Trophoblast cell (in vitro differentiated cells and primary cell): ENCODE measurements around the gene ANKRD28.

ENCODE experiments used
- DNase-seq, 2 donors: peaks; one replicate each; pipeline ENCODE4 v3.0.0-alpha.2; 2016
- H2AFZ ChIP-seq: 2 replicates; pipeline ENCODE4 v1.6.1; 2013; ENCODE audit warnings: low read length, moderate library complexity, mild to moderate bottlenecking; ENCODE audit not compliant: insufficient read depth, poor library complexity
- H2AK5ac ChIP-seq: 2 replicates; pipeline ENCODE4 v1.6.1; 2013; ENCODE audit warnings: mild to moderate bottlenecking, low read length
- H2BK120ac ChIP-seq: 2 replicates; pipeline ENCODE4 v1.6.1; 2013; ENCODE audit warnings: low read length, mild to moderate bottlenecking, moderate library complexity; ENCODE audit not compliant: insufficient read depth, poor library complexity
- H2BK12ac ChIP-seq: 2 replicates; pipeline ENCODE4 v1.6.1; 2013; ENCODE audit warnings: mild to moderate bottlenecking, low read length, moderate library complexity
- H2BK5ac ChIP-seq: 2 replicates; pipeline ENCODE4 v1.6.1; 2013; ENCODE audit warnings: low read length, low read depth, moderate library complexity, mild to moderate bottlenecking; ENCODE audit not compliant: poor library complexity
- H3K14ac ChIP-seq: 2 replicates; pipeline ENCODE4 v1.6.1; 2013; ENCODE audit warnings: mild to moderate bottlenecking, low read length
- H3K18ac ChIP-seq: 2 replicates; pipeline ENCODE4 v1.6.1; 2013; ENCODE audit warnings: mild to moderate bottlenecking, low read length
- H3K23ac ChIP-seq: 2 replicates; pipeline ENCODE4 v1.6.1; 2013; ENCODE audit warnings: low read length
- H3K27ac ChIP-seq: 2 replicates; pipeline ENCODE4 v1.5.1; 2013; ENCODE audit warnings: low read depth, mild to moderate bottlenecking, inconsistent platforms, low read length, moderate library complexity
- H3K27me3 ChIP-seq: 2 replicates; pipeline ENCODE4 v1.6.1; 2013; ENCODE audit warnings: inconsistent platforms, mild to moderate bottlenecking, low read length, moderate library complexity; ENCODE audit not compliant: insufficient read depth
- H3K36me3 ChIP-seq, 2 experiments: 1 replicate in 1 of 2; 2 replicates in 1 of 2; pipeline ENCODE4 v1.6.1; 2013; ENCODE audit warnings: low read length in 2 of 2, mild to moderate bottlenecking in 2 of 2, moderate library complexity in 1 of 2; ENCODE audit not compliant: insufficient read depth in 2 of 2, control insufficient read depth in 1 of 2
- H3K4ac ChIP-seq: 2 replicates; pipeline ENCODE4 v1.6.1; 2013; ENCODE audit warnings: low read depth, mild to moderate bottlenecking, low read length, moderate library complexity
- H3K4me1 ChIP-seq, 2 experiments: 1 replicate in 1 of 2; 2 replicates in 1 of 2; pipeline ENCODE4 v1.6.1; 2013; ENCODE audit warnings: low read length in 2 of 2, mild to moderate bottlenecking in 2 of 2, moderate library complexity in 1 of 2; ENCODE audit not compliant: insufficient read depth in 2 of 2, control insufficient read depth in 1 of 2
- H3K4me2 ChIP-seq: 2 replicates; pipeline ENCODE4 v1.6.1; 2013; ENCODE audit warnings: inconsistent platforms, mild to moderate bottlenecking, low read length, moderate library complexity
- H3K4me3 ChIP-seq: 2 replicates; pipeline ENCODE4 v1.5.1; 2013; ENCODE audit warnings: mild to moderate bottlenecking, low read depth, low read length, inconsistent platforms
- H3K79me1 ChIP-seq: one replicate; pipeline ENCODE4 v1.6.1; 2013; ENCODE audit warnings: low read length
- H3K79me2 ChIP-seq: 2 replicates; pipeline ENCODE4 v1.6.1; 2013; ENCODE audit warnings: low read length, mild to moderate bottlenecking; ENCODE audit not compliant: control insufficient read depth, insufficient read depth, poor library complexity
- H3K9ac ChIP-seq: 2 replicates; pipeline ENCODE4 v1.6.1; 2013; ENCODE audit warnings: mild to moderate bottlenecking, low read length
- H3K9me3 ChIP-seq: 2 replicates; pipeline ENCODE4 v1.6.1; 2013; ENCODE audit warnings: low read depth, mild to moderate bottlenecking, control low read depth, inconsistent platforms, low read length; ENCODE audit not compliant: insufficient read depth
- H4K12ac ChIP-seq: 2 replicates; pipeline ENCODE4 v1.6.1; 2013; ENCODE audit warnings: low read depth, mild to moderate bottlenecking, low read length, moderate library complexity
- H4K8ac ChIP-seq: 2 replicates; pipeline ENCODE4 v1.6.1; 2013; ENCODE audit warnings: low read depth, mild to moderate bottlenecking, low read length, moderate library complexity
- H4K91ac ChIP-seq: one replicate; pipeline ENCODE4 v1.6.1; 2013; ENCODE audit warnings: low read depth, mild to moderate bottlenecking, low read length, moderate library complexity
- WGBS: extraction: QIAGEN DNeasy Blood & Tissue Kit; methylation state at CpG from one replicate; pipeline ENCODE4 v1.1.7; 2013; ENCODE audit warnings: missing lambda C conversion rate; ENCODE audit not compliant: insufficient read length, insufficient coverage; ENCODE audit errors: extremely low coverage; 5-methylcytosine and 5-hydroxymethylcytosine counted together

The ANKRD28 gene

DNA sequence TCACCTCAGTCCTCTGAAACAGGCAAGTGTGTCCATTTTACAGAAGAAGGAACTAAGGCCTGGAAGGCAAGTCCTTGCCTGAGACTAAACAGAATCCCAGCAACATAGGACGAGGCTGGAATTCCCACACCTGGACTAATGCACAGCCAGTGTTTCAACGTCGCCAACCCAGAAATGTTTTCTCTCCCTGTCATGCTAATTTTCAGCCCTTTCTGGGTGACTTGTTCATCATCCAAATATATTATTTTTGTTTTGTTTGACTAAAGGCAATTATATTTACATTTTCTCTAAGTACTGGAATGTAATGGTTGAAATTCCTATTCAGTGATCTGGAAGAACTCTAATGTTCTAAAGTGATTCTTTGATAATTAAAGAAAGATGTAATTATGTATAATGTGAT lies 144.5 kb downstream of the ANKRD28 start:
- Histone ChIP-seq H3K9me3 (peaks cover 8% of the 10 kb centered on the region), H3K36me3 (peaks cover 0 to 1% of the 10 kb centered on the region in 2 experiments), H3K9ac (no peak overlapping the region), H3K79me1 (no peaks in the 10 kb centered on the region), H3K79me2 (no peaks in the 10 kb centered on the region), H4K12ac (no peak overlapping the region), H3K14ac (no peak overlapping the region), H2AK5ac (no peak overlapping the region), H4K8ac (no peak overlapping the region), H3K4me2 (no peak overlapping the region), H3K27ac (no peak overlapping the region), H3K18ac (no peak overlapping the region), H2AFZ (no peak overlapping the region), H3K4me1 (no peaks in the 10 kb centered on the region), H2BK5ac (no peak overlapping the region), H2BK120ac (no peak overlapping the region), H3K23ac (no peak overlapping the region), H3K4ac (no peak overlapping the region), H3K4me3 (no peak overlapping the region), H4K91ac (no peak overlapping the region), H2BK12ac (no peak overlapping the region), H3K27me3 (no peaks in the 10 kb centered on the region)
- WGBS, result no CpG with 5 or more reads among the region's 3 CpGs
- no peak for DNase-seq

DNA sequence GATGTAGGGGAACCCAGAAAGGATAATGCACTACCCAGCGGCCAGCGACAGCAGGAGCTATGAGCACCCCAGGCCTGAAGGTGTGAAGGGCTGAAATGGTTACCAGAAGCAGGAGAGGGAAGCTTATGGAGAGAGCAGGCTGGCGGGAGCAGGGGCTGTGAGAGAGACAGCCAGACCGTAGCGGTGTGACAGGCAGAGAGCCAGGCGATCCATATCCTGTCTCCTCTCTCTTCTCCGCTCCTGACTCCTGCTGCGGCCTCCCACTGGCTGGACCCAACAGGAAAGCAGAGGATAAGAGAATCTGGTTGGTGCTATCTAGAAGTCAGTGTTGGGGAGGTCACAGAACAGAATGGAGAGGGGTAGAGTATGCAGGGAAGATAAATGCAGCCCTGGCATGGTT lies 146.4 kb downstream of the ANKRD28 start:
- no peak overlapping the region for H3K27ac ChIP-seq
- no peak overlapping the region for H2BK120ac ChIP-seq
- H3K23ac ChIP-seq, result no peak overlapping the region
- no peaks in the 10 kb centered on the region for H3K36me3 ChIP-seq
- peaks cover 6 to 7% of the 10 kb centered on the region in 2 experiments for H3K4me1 ChIP-seq
- WGBS, result no CpG with 5 or more reads among the region's 8 CpGs
- H3K79me1 ChIP-seq, result peaks cover 7% of the 10 kb centered on the region
- no peak overlapping the region for H4K12ac ChIP-seq
- no peak overlapping the region for H4K8ac ChIP-seq
- no peak overlapping the region for H3K4me2 ChIP-seq
- H3K9me3 ChIP-seq, result peaks cover 4% of the 10 kb centered on the region
- H2AFZ ChIP-seq, result no peak overlapping the region
- peak overlapping the region; percentile 14 for H2BK12ac ChIP-seq
- no peak overlapping the region for H3K18ac ChIP-seq
- H2BK5ac ChIP-seq, result no peak overlapping the region
- H3K79me2 ChIP-seq, result no peaks in the 10 kb centered on the region
- no peak overlapping the region for H3K4me3 ChIP-seq
- H3K14ac ChIP-seq, result no peak overlapping the region
- no peak overlapping the region for H3K9ac ChIP-seq
- DNase-seq, result no peak
- no peak overlapping the region for H4K91ac ChIP-seq
- no peak overlapping the region for H3K4ac ChIP-seq
- no peaks in the 10 kb centered on the region for H3K27me3 ChIP-seq
- H2AK5ac ChIP-seq, result no peak overlapping the region

DNA sequence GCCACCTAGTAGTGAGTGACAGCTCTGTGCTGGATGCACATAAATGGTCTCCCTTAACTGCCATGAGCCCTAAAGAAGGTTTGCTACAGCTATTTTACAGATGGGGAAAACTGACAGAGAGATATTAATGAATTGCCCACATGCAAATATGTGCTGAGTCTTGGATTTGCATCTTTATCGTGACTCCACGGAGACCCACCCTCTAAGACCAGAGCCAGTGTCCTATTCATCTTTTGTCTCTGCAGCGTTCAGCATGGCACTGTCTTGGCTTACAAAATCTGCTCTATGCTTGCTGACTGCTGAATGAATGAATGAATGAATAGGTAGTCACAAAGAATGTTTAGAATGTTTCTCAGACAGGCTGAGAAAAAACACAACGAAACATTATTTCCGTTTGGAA lies 147.9 kb downstream of the ANKRD28 start:
- H3K9me3 ChIP-seq, result no peaks in the 10 kb centered on the region
- no CpG with 5 or more reads among the region's 5 CpGs for WGBS
- no peak overlapping the region for H2BK120ac ChIP-seq

DNA sequence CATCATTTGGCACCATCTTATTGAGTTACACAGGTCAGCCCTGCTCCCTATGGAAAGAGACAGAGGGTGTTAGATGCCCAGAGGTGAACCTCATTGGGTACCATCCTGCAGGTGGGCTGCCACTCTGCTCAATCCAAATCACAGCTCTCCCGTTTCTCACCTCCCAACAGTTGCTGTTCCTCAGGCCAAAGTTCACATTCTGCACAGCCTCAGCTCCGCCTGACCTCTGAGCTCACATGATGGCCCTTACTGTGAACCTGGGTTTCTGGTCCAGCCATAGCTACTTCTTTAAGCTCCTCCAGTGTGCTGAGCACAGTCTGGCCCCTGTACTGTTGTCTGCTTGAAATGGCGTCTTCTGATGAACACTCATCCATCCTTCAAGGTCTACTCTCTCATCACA lies 148.4 kb downstream of the ANKRD28 start:
- Histone ChIP-seq H2BK5ac (no peak overlapping the region), H3K14ac (no peak overlapping the region), H3K9ac (no peak overlapping the region), H3K27ac (no peak overlapping the region), H4K12ac (no peak overlapping the region), H3K18ac (no peak overlapping the region), H2AK5ac (no peak overlapping the region), H3K79me1 (peaks cover 14% of the 10 kb centered on the region), H2BK12ac (no peak overlapping the region), H3K36me3 (peaks cover 0 to 2% of the 10 kb centered on the region in 2 experiments), H3K79me2 (peaks cover 2% of the 10 kb centered on the region), H3K4me2 (no peak overlapping the region), H2BK120ac (no peak overlapping the region), H4K8ac (no peak overlapping the region), H3K9me3 (no peaks in the 10 kb centered on the region), H3K4ac (no peak overlapping the region), H2AFZ (no peak overlapping the region), H3K4me1 (peaks cover 15 to 16% of the 10 kb centered on the region in 2 experiments), H3K23ac (no peak overlapping the region), H4K91ac (no peak overlapping the region), H3K4me3 (no peak overlapping the region), H3K27me3 (no peaks in the 10 kb centered on the region)
- no CpG with 5 or more reads among the region's 3 CpGs for WGBS
- no peak for DNase-seq

More for the DNA sequence above, 147.9 kb downstream of the ANKRD28 start:
- H2AFZ ChIP-seq, result no peak overlapping the region
- no peaks in the 10 kb centered on the region for H3K27me3 ChIP-seq
- no peak overlapping the region for H3K9ac ChIP-seq
- no peak overlapping the region for H3K18ac ChIP-seq
- no peaks in the 10 kb centered on the region for H3K36me3 ChIP-seq
- H2AK5ac ChIP-seq, result no peak overlapping the region
- peaks cover 14% of the 10 kb centered on the region for H3K79me1 ChIP-seq
- H3K23ac ChIP-seq, result no peak overlapping the region
- no peak overlapping the region for H3K4me2 ChIP-seq
- H4K12ac ChIP-seq, result no peak overlapping the region
- peaks cover 2% of the 10 kb centered on the region for H3K79me2 ChIP-seq
- no peak overlapping the region for H3K14ac ChIP-seq
- DNase-seq, result no peak
- peaks cover 15 to 16% of the 10 kb centered on the region in 2 experiments for H3K4me1 ChIP-seq
- H3K4ac ChIP-seq, result no peak overlapping the region
- H2BK5ac ChIP-seq, result no peak overlapping the region
- H3K27ac ChIP-seq, result no peak overlapping the region
- no peak overlapping the region for H3K4me3 ChIP-seq
- no peak overlapping the region for H4K8ac ChIP-seq
- H4K91ac ChIP-seq, result no peak overlapping the region
- no peak overlapping the region for H2BK12ac ChIP-seq
